ES-I3 (cell line): ENCODE results near the gene POTEF.
"Not testable (repeated sequence)": the region's sequence is repeated elsewhere in the genome, so short reads cannot be mapped to it uniquely, and the experiment has no call there.

Experiments used
- H3K36me3 ChIP-seq: 2 replicates; pipeline ENCODE4 v1.6.1; 2013; ENCODE audit warnings: mild to moderate bottlenecking, low read length, control low read depth, moderate library complexity; ENCODE audit not compliant: insufficient read depth
- H3K4me1 ChIP-seq: 2 replicates; pipeline ENCODE4 v1.6.1; 2013; ENCODE audit warnings: mild to moderate bottlenecking, control low read depth, low read length; ENCODE audit not compliant: insufficient read depth
- H3K9ac ChIP-seq: 2 replicates; pipeline ENCODE4 v1.6.1; 2013; ENCODE audit warnings: low read depth, mild to moderate bottlenecking, low read length, moderate library complexity
- H3K9me3 ChIP-seq: 2 replicates; pipeline ENCODE4 v1.6.1; 2013; ENCODE audit warnings: mild to moderate bottlenecking, low read length, moderate library complexity; ENCODE audit not compliant: control insufficient read depth, insufficient read depth

Gene POTEF

GRCh38 chr2:130129120-130129829, at the start of gene POTEF:
Gene POTEF (minus strand): TSS chr2:130129222. CDS start chr2:130120515, 8,707 bp downstream.
- peak within 1 kb of the TSS; percentile 66; the same call in 1 of the 2 replicates for H3K9ac ChIP-seq
- H3K36me3 ChIP-seq, H3K4me1 ChIP-seq, H3K9me3 ChIP-seq: not testable (repeated sequence)

DNA sequence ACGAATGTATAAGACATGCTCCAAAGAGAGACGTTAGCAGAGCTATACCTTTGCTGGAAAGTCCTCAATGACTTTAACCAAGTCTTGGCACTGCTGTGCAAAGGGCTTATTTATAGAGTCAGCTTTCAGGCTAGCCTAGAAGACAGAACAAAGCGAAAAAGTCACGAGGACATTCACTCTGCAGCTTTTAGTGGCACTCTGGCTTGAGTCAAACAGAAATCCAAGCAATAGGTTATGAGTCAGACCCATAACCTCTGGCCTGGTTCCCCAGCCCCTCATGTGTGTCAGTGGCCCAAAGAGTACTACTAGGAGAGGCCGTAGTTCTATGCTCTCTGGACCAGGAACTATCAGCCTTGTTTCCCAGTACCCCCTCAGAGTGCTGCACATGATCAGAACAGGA, 45.8 kb upstream of the POTEF start:
- not testable (repeated sequence) for H3K36me3 ChIP-seq, H3K9ac ChIP-seq, H3K4me1 ChIP-seq, H3K9me3 ChIP-seq

DNA sequence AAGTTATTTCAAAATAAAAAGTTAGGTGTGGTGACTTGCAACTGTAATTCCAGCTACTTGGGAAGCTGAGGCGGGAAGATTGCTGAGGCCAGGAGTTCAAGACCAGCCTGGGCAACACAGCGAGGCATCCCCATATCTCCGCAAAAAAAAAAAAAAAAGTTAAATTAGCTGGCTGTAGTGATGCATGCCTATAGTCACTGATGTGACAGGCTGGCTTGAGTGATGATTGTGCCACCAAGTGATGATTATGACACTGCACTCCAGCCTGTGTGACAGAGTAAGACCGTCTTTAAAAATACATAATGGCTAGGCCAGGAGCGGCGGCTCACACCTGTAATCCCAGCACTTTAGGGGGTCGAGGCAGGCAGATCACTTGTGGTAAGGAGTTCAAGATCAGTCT, 40.9 kb upstream of the POTEF start:
- peaks cover 14% of the 10 kb centered on the region for H3K36me3 ChIP-seq
- H3K9ac ChIP-seq, result no peak overlapping the region
- no peaks in the 10 kb centered on the region for H3K4me1 ChIP-seq
- H3K9me3 ChIP-seq, result no peaks in the 10 kb centered on the region

GRCh38 chr2:130169163-130169562, 40.1 kb upstream of the POTEF start:
- peaks cover 18% of the 10 kb centered on the region for H3K36me3 ChIP-seq
- H3K9me3 ChIP-seq, H3K9ac ChIP-seq, H3K4me1 ChIP-seq: not testable (repeated sequence)

DNA sequence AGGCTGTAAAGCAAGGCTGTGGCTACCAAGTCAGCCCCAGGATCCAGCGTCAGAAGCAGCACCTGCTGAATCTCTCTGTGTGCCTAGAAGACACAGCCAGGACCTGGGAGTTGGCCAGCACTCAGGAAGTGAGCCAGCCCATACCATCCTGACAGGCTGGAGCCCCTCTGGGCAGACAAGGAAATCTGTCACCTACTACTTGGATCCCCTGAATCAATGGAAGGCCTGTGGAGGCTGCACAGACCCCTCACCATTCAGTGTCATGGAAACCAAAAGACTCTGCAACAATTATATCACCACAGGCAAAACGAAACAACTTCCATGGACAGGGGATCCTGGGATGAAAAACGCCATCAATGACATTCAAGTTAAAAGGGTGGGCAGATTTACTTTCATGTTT, 37.6 kb upstream of the POTEF start:
- H3K9ac ChIP-seq, H3K4me1 ChIP-seq, H3K9me3 ChIP-seq: not testable (repeated sequence)
- peaks cover 18% of the 10 kb centered on the region for H3K36me3 ChIP-seq

- Histone ChIP-seq H3K9me3 (no peaks in the 10 kb centered on the region), H3K36me3 (peaks cover 18% of the 10 kb centered on the region), H3K9ac (no peak overlapping the region), H3K4me1 (no peaks in the 10 kb centered on the region)
Measured at GRCh38 chr2:130165293-130166016, 36.4 kb upstream of the POTEF start.

GRCh38 chr2:130162968-130163367, 33.9 kb upstream of the POTEF start:
- Histone ChIP-seq H3K4me1 (no peaks in the 10 kb centered on the region), H3K9ac (no peak overlapping the region), H3K9me3 (no peaks in the 10 kb centered on the region), H3K36me3 (peaks cover 13% of the 10 kb centered on the region)

DNA sequence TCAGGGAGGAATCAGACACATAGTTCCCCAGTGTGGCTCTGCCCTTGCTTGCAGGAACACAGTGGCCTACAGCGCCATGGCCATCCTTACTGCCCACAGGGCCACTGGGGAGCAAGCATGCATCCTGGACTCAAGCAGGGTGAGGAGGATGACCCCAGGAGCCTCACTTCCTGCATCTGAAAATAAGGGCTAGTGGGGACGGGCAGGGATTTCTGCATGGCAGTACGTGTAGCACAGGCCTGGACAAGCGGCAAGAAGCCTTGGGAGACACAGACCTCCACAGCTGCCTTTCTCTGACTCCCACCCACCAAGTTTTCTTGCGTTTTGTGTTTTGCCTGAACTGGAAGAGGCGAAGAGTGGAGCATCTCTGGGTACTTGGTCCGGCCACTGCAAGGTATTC, 33.5 kb upstream of the POTEF start:
- not testable (repeated sequence) for H3K4me1 ChIP-seq, H3K9me3 ChIP-seq, H3K36me3 ChIP-seq, H3K9ac ChIP-seq

DNA sequence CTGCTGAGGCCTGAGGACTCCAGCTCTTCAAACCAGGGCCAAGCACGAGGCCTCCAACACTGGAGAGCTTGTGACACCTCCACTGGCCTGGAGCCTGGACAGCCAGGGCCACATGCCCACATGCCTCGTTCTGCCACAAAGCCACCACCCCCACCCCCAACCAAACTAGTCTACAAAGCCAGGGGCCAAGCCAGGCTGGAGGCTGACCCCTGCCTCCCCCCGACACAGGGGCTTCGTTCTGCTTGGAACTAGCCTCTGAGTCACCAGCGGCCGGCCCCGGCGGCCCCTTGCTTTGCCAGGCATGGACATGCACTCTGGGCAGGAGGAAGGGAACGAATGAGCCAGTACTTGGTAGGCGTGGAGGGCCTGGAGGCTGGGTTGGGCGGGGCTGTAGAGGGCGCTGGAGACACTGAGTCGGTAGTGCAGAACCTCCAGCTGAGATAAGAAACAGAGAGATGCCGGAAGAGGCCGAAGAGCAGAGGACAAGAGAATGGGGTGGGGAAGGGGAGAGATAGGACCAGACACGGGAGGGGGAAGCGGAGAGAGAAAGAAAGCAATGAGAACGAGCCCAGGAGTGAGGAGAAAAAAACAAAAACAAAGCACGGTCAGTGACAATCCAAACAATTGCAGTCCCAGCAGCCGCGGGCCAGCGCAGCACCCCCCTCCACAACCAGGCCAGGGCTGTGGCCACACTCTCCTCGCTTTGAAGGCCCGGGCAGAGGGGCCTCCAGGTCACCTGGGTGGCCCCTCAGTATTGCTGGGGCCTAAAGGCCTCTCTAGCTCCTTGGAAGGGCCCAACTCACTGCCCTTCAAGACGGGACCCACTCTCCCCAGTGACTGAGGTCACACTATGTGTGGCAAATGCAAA, 32.0 kb upstream of the POTEF start:
- not testable (repeated sequence) for H3K9ac ChIP-seq, H3K4me1 ChIP-seq, H3K9me3 ChIP-seq, H3K36me3 ChIP-seq

GRCh38 chr2:130160131-130160530, 31.1 kb upstream of the POTEF start:
- H3K36me3 ChIP-seq, result peaks cover 4% of the 10 kb centered on the region
- no peaks in the 10 kb centered on the region for H3K9me3 ChIP-seq
- H3K9ac ChIP-seq, result no peak overlapping the region
- no peaks in the 10 kb centered on the region for H3K4me1 ChIP-seq

DNA sequence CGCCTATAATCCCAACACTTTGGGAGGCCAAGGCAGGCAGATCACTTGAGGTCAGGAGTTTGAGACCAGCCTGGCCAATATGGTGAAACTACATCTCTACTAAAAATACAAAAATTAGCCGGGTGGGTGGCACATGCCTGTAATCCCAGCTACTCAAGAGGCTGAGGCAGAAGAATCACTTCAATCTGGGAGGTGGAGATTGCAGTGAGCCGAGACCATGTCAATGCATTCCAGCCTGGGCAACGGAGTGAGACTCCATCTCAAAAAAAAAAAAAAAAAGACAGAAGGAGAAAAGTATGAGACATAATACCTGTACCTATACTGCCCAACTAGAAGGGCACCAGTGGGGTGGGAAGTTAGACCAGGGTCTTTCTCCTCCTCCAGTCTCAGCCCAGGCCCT, 30.4 kb upstream of the POTEF start:
- not testable (repeated sequence) for H3K36me3 ChIP-seq, H3K4me1 ChIP-seq, H3K9ac ChIP-seq, H3K9me3 ChIP-seq

- Histone ChIP-seq H3K36me3 (no peaks in the 10 kb centered on the region), H3K4me1 (no peaks in the 10 kb centered on the region), H3K9ac (no peak overlapping the region), H3K9me3 (no peaks in the 10 kb centered on the region)
Measured at GRCh38 chr2:130158631-130159030, 29.6 kb upstream of the POTEF start.

- H3K4me1 ChIP-seq, H3K36me3 ChIP-seq, H3K9me3 ChIP-seq, H3K9ac ChIP-seq: not testable (repeated sequence)
Measured at GRCh38 chr2:130157825-130158514, 28.9 kb upstream of the POTEF start.

DNA sequence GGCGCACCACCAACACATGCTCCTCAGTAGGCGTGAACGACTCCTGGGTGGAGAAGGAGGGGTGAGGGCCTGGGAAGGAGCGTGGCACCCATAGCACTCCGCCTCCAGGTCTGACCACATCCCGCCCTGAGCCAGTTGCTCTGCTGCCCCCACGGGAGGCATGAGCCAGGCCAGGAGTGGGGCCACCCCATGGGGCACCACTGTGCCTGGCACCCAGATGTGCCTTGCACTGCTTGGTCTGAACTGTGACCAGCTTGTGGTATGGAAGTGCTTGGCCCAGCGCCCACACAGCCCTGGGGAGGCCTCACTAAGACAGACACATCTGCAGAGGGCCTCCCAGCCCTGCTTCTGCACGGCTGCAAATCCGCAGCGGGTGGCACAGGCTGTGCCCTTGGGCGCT, 28.3 kb upstream of the POTEF start:
- not testable (repeated sequence) for H3K36me3 ChIP-seq, H3K4me1 ChIP-seq, H3K9ac ChIP-seq, H3K9me3 ChIP-seq
